Heart left ventricle (tissue), 13 donors: ENCODE results near the gene KRTAP4-6.
"Not testable (repeated sequence)": the region's sequence is repeated elsewhere in the genome, so short reads cannot be mapped to it uniquely, and the experiment has no call there.

Experiments used
- POLR2A ChIP-seq, 2 donors: fragments of 450-650 bp; IDR thresholded peaks; one replicate each; pipeline ENCODE4 v1.6.1; 2017; ENCODE audit warnings: antibody characterized with exemption in 2 of 2, mild to moderate bottlenecking in 2 of 2, moderate library complexity in 2 of 2
- TF ChIP-seq, protein P1 (sequence below), 12 donors: fragments of 200-600 bp; sonication (generic) in 4 of 12; IDR thresholded peaks; one replicate each; pipeline versions ENCODE4 v1.5.0 to v1.8.0; 2018 to 2022; ENCODE audit warnings: antibody characterized with exemption in 12 of 12, mild to moderate bottlenecking in 5 of 12
- donor health status: ischemic (EF 13 %, LVEDD 7.1; RV severe dilation, severe dysfunction).
- donor health status: DM: no; HTN: yes; CAD: no.
- donor health status: DM: no; HTN: no; CAD: no.
- donor health status: ischemic (EF 25% LVEDD 6.9; RV normal size, moderate dysfunction).
- donor health status: ischemic (EF 25% LVEDD 5.7; RV mildly dilated, moderate dysfunction).
- donor health status: ischemic (EF 35%, LVEDD 5.7; RV mildly dilated, moderate dysfunction).
- donor health status: nonischemic (EF 11% LVEDD 7.7; RV severe dilation, severe dysfunction).
- donor health status: DM: yes; HTN: yes; CAD: no.
- donor health status: PGD.
- donor health status: ischemic (EF 29% LVEDD 5.4; RV normal size, mild dysfunction).
- donor health status: nonischemic (EF 23%, LVEDD 6.1; RV moderate dilation, normal function).

DNA sequence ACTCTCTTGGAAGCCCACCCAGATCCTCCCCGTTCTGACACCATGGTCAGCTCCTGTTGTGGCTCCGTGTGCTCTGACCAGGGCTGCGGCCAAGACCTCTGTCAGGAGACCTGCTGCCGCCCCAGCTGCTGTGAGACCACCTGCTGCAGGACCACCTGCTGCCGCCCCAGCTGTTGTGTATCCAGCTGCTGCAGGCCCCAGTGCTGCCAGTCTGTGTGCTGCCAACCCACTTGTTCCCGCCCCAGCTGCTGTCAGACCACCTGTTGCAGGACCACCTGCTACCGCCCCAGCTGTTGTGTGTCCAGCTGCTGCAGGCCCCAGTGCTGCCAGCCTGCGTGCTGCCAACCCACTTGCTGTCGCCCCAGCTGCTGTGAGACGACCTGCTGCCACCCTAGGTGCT, 35.0 kb downstream of the KRTAP4-6 start, which contains the start of gene KRTAP4-9:
- TF ChIP-seq, protein P1, sequence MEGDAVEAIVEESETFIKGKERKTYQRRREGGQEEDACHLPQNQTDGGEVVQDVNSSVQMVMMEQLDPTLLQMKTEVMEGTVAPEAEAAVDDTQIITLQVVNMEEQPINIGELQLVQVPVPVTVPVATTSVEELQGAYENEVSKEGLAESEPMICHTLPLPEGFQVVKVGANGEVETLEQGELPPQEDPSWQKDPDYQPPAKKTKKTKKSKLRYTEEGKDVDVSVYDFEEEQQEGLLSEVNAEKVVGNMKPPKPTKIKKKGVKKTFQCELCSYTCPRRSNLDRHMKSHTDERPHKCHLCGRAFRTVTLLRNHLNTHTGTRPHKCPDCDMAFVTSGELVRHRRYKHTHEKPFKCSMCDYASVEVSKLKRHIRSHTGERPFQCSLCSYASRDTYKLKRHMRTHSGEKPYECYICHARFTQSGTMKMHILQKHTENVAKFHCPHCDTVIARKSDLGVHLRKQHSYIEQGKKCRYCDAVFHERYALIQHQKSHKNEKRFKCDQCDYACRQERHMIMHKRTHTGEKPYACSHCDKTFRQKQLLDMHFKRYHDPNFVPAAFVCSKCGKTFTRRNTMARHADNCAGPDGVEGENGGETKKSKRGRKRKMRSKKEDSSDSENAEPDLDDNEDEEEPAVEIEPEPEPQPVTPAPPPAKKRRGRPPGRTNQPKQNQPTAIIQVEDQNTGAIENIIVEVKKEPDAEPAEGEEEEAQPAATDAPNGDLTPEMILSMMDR (IDR thresholded peaks at IDR 0.05) = not testable (repeated sequence)
- TF ChIP-seq POLR2A (IDR thresholded peaks at IDR 0.05) = not testable (repeated sequence)
